ENCODE data around the gene GNPTAB.

DNA sequence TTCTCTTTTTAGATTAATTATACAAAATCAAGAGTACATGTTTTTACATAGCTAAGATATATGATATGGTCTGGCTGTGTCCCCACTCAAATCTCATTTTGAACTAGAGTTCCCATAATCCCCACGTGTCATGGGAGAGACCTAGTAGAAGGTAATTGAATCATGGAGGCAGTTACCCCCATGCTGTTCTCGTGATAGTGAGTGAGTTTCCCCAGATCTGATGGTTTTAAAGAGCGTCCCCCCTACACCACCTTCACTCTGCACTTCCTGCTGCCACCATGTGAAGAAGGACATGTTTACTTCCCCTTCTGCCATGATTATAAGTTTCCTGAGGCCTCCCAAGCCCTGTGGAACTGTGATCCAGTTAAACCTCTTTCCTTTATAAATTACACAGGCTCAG lies 25.2 kb upstream of the GNPTAB start:
- TF ChIP-seq CTCF (conservative IDR thresholded peaks at IDR 0.05; ENCODE audit: low read depth, low read length) (no peak), RAD21 (IDR thresholded peaks at IDR 0.05; ENCODE audit: low read length) (no peak), SMC3 (IDR thresholded peaks at IDR 0.05; ENCODE audit: low read depth, low read length) (no peak), POLR2A (IDR thresholded peaks at IDR 0.05; ENCODE audit: low read depth, low read length) (no peak), FOS (IDR thresholded peaks at IDR 0.05; ENCODE audit: low read depth, low read length) (no peak), RFX5 (IDR thresholded peaks at IDR 0.05; ENCODE audit: low read depth, low read length) (no peak), RCOR1 (IDR thresholded peaks at IDR 0.05; ENCODE audit: insufficient replicate concordance, low read length) (no peak), MXI1 (IDR thresholded peaks at IDR 0.05; ENCODE audit: borderline replicate concordance, low read depth, low read length) (no peak), USF2 (IDR thresholded peaks at IDR 0.05; ENCODE audit: low read depth, low read length) (no peak), CEBPB (IDR thresholded peaks at IDR 0.05; ENCODE audit: low read depth, low read length) (no peak)
- TF ChIP-seq, protein P1, sequence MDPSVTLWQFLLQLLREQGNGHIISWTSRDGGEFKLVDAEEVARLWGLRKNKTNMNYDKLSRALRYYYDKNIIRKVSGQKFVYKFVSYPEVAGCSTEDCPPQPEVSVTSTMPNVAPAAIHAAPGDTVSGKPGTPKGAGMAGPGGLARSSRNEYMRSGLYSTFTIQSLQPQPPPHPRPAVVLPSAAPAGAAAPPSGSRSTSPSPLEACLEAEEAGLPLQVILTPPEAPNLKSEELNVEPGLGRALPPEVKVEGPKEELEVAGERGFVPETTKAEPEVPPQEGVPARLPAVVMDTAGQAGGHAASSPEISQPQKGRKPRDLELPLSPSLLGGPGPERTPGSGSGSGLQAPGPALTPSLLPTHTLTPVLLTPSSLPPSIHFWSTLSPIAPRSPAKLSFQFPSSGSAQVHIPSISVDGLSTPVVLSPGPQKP (IDR thresholded peaks at IDR 0.05; ENCODE audit: borderline replicate concordance, low read depth, low read length) = no peak
